ENCODE measurements around the gene SNX8. TPM values are rescaled to one million over a fixed set of nuclear protein-coding genes. Genes with fewer than 3 reads are reported as not detected.

Gene SNX8
- polyA plus RNA-seq, 2 of the 4 experiments (the other 2 are of a cell fraction), result 21.2 to 36.3 TPM

DNA sequence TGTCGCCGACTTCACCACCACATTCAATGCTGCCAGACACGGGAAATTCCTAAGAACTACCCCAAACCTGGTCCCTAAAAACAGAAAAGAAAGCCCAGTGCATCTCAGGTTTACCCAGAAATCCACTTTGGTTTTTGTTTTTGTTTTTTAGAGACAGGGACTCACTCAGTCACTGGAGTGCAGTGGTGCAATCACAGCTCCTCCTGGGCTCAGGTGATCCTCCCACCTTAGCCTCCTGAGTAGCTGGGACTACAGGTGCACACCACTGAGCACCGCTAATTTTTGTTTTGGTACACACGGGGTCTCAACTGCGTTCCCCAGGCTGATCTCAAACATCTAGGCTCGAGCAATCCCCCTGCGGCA is 104.3 kb downstream of the SNX8 start:
- no peak for ATAC-seq
- H3K9me3 ChIP-seq, result no peaks in the 10 kb centered on the region
- no peak overlapping the region for H3K4me2 ChIP-seq
- H3K4me3 ChIP-seq, result no peak overlapping the region
- ChIA-PET CTCF (interaction anchor here (0.6 to 3.0 kb wide), 28 partner anchors 10 to 655 kb away, joined by 3 to 13 read pairs (median 4); no protein-coding TSS in a partner anchor), POLR2A (no interaction called here)
- no peaks in the 10 kb centered on the region for H3K4me1 ChIP-seq
- FAIRE-seq, result no peak
- DNase-seq (ENCODE audit: low read depth in 1 of 2, low spot score in 1 of 2), result no peak
- 83% methylated on average over 8 of the region's 8 CpGs for WGBS (ENCODE audit: missing lambda C conversion rate)
- H3K27ac ChIP-seq, result no peak overlapping the region
- TF ChIP-seq KDM1A (IDR thresholded peaks at IDR 0.05; ENCODE audit: low read depth), result no peak

GRCh38 chr7:2209146-2209960 is 104.9 kb downstream of the SNX8 start:
- WGBS (ENCODE audit: missing lambda C conversion rate), result 69% methylated on average over 13 of the region's 21 CpGs
- TF ChIP-seq, protein P1, sequence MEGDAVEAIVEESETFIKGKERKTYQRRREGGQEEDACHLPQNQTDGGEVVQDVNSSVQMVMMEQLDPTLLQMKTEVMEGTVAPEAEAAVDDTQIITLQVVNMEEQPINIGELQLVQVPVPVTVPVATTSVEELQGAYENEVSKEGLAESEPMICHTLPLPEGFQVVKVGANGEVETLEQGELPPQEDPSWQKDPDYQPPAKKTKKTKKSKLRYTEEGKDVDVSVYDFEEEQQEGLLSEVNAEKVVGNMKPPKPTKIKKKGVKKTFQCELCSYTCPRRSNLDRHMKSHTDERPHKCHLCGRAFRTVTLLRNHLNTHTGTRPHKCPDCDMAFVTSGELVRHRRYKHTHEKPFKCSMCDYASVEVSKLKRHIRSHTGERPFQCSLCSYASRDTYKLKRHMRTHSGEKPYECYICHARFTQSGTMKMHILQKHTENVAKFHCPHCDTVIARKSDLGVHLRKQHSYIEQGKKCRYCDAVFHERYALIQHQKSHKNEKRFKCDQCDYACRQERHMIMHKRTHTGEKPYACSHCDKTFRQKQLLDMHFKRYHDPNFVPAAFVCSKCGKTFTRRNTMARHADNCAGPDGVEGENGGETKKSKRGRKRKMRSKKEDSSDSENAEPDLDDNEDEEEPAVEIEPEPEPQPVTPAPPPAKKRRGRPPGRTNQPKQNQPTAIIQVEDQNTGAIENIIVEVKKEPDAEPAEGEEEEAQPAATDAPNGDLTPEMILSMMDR (IDR thresholded peaks at IDR 0.05), result peak; percentile 72
- TF ChIP-seq, protein P2, sequence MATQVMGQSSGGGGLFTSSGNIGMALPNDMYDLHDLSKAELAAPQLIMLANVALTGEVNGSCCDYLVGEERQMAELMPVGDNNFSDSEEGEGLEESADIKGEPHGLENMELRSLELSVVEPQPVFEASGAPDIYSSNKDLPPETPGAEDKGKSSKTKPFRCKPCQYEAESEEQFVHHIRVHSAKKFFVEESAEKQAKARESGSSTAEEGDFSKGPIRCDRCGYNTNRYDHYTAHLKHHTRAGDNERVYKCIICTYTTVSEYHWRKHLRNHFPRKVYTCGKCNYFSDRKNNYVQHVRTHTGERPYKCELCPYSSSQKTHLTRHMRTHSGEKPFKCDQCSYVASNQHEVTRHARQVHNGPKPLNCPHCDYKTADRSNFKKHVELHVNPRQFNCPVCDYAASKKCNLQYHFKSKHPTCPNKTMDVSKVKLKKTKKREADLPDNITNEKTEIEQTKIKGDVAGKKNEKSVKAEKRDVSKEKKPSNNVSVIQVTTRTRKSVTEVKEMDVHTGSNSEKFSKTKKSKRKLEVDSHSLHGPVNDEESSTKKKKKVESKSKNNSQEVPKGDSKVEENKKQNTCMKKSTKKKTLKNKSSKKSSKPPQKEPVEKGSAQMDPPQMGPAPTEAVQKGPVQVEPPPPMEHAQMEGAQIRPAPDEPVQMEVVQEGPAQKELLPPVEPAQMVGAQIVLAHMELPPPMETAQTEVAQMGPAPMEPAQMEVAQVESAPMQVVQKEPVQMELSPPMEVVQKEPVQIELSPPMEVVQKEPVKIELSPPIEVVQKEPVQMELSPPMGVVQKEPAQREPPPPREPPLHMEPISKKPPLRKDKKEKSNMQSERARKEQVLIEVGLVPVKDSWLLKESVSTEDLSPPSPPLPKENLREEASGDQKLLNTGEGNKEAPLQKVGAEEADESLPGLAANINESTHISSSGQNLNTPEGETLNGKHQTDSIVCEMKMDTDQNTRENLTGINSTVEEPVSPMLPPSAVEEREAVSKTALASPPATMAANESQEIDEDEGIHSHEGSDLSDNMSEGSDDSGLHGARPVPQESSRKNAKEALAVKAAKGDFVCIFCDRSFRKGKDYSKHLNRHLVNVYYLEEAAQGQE (IDR thresholded peaks at IDR 0.05), result no peak
- TF ChIP-seq SMC3 (IDR thresholded peaks at IDR 0.05) (peak; percentile 67; the same call in 2 of the 3 replicates), JUNB (IDR thresholded peaks at IDR 0.05) (no peak), RAD21 (conservative IDR thresholded peaks at IDR 0.05 in 1 of 2, IDR thresholded peaks at IDR 0.05 in 1 of 2) (peak; percentile 81 to 84)
- Histone ChIP-seq H3K4me3 (no peak overlapping the region), H3K9me3 (no peaks in the 10 kb centered on the region), H3K27ac (no peak overlapping the region), H3K4me2 (no peak overlapping the region), H3K4me1 (no peaks in the 10 kb centered on the region)
- ChIA-PET CTCF (interaction anchor here (0.6 to 3.0 kb wide), 30 partner anchors 10 to 654 kb away, joined by 3 to 13 read pairs (median 4); no protein-coding TSS in a partner anchor), POLR2A (interaction anchor here (0.6 kb wide), 1 partner anchor 451 kb away, joined by 8 read pairs; no protein-coding TSS in a partner anchor)
- DNase-seq (ENCODE audit: low read depth in 1 of 2, low spot score in 1 of 2), result peak; percentile 52 to 70
- peak; percentile 69 to 94; a peak in 5 of 6 replicates for ATAC-seq
- no peak for FAIRE-seq

- no peak for ATAC-seq
These were observed 105.5 kb downstream of the SNX8 start for GRCh38 chr7:2208712-2209111.

More at GRCh38 chr7:2208712-2209111, 105.5 kb downstream of the SNX8 start:
- CTCF ChIA-PET, result interaction anchor here (0.8 to 3.0 kb wide), 18 partner anchors 9 to 630 kb away, joined by 3 to 13 read pairs (median 4); no protein-coding TSS in a partner anchor
- DNase-seq (ENCODE audit: low read depth in 1 of 2, low spot score in 1 of 2) (no peak), FAIRE-seq (no peak)
- TF ChIP-seq TFCP2L1 (CRISPR knock-in tag; IDR thresholded peaks at IDR 0.05), result no peak
- TF ChIP-seq SMC3 (IDR thresholded peaks at IDR 0.05), result no peak
- TF ChIP-seq, protein P3, sequence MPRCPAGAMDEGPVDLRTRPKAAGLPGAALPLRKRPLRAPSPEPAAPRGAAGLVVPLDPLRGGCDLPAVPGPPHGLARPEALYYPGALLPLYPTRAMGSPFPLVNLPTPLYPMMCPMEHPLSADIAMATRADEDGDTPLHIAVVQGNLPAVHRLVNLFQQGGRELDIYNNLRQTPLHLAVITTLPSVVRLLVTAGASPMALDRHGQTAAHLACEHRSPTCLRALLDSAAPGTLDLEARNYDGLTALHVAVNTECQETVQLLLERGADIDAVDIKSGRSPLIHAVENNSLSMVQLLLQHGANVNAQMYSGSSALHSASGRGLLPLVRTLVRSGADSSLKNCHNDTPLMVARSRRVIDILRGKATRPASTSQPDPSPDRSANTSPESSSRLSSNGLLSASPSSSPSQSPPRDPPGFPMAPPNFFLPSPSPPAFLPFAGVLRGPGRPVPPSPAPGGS (IDR thresholded peaks at IDR 0.05), result no peak
- no peak for TF ChIP-seq ZNF302 (CRISPR knock-in tag; IDR thresholded peaks at IDR 0.05)
- TF ChIP-seq NPAS2 (CRISPR knock-in tag; IDR thresholded peaks at IDR 0.05; ENCODE audit: borderline replicate concordance), result no peak
- no peak for TF ChIP-seq RFX5 (IDR thresholded peaks at IDR 0.05)
- no peak for TF ChIP-seq ESRRA (IDR thresholded peaks at IDR 0.05; ENCODE audit: borderline replicate concordance, low read length)
- no peaks in the 10 kb centered on the region for H3K4me1 ChIP-seq
- H3K4me3 ChIP-seq, result no peak overlapping the region
- H3K4me2 ChIP-seq, result no peak overlapping the region
- POLR2A ChIA-PET, result no interaction called here
- 95% methylated on average over 16 of the region's 16 CpGs for WGBS (ENCODE audit: missing lambda C conversion rate)
- no peak overlapping the region for H3K27ac ChIP-seq
- H3K9me3 ChIP-seq, result no peaks in the 10 kb centered on the region

All from A549 (cell line).